Activated CD4-positive, alpha-beta T cell treated with anti-CD3 and anti-CD28 coated beads, Interleukin-2, amount 50 U/mL, for 1 hour (primary cell): ENCODE results near the gene SLC5A10.
A peak's percentile ranks its signal among the peaks of the same experiment; 100 is the strongest.
"Not testable (repeated sequence)": the region's sequence is repeated elsewhere in the genome, so short reads cannot be mapped to it uniquely, and the experiment has no call there.

ENCODE experiments used
- DNase-seq: peaks from one replicate; pipeline ENCODE4 v3.0.0-alpha.2; 2020

SLC5A10 gene

GRCh38 chr17:19021011-19021621 lies 69.2 kb downstream of the SLC5A10 start:
- not testable (repeated sequence) for DNase-seq

DNA sequence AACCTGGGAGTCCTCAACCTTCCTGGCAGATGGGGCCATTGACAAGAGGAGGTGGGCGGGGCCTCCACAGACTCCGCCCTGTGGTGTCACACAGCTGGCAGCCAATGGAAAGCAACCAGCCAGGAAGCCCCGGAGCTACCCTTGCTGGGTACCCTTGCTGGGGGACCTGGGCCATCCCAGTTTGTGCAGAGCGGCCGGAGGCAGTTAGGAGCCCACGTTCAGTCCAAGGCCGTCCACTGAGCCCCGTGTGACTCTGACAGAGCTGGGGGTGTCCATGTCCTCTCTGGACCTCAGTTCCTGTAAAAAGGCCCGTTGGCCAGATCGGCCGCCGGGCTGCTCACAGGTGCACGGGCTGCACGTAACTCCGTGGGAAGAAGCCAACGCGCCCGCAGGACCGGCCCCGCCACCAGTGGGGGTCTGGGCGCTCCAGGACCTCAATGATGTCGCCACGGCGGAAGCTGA lies 69.7 kb downstream of the SLC5A10 start:
- DNase-seq, result peak; percentile 37

- DNase-seq, result no peak
Measured at GRCh38 chr17:19022128-19022527, 70.2 kb downstream of the SLC5A10 start.

DNA sequence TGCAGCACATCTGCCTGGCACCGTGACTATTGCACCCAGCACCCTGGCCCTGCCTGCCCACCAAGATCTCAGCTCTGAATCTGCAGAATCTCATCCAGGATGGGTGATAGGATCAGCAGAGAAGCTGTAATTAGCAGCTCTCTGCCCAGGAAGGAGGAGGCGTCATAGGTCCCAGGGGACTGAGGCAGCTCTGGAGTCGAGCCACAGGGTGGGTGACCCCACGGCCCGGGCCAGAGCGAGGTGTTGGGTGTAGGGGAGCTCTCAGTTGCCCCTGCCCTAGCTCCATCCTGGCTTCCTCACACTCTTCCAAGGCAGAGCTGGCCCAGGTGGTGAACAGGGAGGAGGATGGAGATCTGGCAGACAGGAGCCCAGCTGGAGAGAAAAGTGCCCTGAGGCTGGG lies 70.8 kb downstream of the SLC5A10 start:
- DNase-seq, result no peak

DNA sequence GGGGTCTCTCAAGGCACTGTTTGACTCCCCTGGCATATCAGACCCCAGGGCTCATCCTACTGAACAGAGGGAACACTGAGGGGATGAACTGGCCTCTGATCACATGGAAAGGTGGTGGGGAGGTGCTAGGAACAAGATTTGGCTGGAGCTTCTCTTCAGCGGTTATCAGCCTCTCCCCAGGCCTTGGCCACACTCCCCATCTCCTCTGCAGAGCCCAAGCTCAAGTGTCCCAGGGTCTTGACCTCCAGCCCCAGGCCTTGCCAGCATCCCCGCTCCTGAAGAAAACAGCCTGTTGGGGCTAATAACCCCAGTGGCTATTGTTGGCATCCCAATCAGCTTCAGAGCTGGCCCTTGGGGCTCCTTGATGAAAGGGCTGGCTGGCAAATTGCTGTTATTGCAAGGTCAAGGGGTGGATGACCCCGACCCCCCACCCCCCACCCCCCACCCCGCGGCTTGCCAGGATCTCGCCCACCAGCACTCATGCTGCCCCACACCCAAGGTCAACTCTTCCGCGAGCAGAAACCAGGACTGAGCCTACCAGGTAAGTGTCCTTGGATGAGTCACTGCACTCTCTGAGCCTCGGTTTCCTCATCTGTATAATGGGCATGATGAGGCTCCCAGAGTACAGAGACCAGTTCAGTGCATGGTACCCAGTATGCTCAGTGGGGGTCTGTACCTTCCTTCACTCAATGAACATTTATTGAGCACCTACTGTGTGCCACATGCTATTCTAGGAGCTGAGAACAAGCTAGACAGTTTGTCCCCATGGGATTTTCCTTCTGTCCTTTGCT lies 71.4 kb downstream of the SLC5A10 start:
- no peak for DNase-seq

DNA sequence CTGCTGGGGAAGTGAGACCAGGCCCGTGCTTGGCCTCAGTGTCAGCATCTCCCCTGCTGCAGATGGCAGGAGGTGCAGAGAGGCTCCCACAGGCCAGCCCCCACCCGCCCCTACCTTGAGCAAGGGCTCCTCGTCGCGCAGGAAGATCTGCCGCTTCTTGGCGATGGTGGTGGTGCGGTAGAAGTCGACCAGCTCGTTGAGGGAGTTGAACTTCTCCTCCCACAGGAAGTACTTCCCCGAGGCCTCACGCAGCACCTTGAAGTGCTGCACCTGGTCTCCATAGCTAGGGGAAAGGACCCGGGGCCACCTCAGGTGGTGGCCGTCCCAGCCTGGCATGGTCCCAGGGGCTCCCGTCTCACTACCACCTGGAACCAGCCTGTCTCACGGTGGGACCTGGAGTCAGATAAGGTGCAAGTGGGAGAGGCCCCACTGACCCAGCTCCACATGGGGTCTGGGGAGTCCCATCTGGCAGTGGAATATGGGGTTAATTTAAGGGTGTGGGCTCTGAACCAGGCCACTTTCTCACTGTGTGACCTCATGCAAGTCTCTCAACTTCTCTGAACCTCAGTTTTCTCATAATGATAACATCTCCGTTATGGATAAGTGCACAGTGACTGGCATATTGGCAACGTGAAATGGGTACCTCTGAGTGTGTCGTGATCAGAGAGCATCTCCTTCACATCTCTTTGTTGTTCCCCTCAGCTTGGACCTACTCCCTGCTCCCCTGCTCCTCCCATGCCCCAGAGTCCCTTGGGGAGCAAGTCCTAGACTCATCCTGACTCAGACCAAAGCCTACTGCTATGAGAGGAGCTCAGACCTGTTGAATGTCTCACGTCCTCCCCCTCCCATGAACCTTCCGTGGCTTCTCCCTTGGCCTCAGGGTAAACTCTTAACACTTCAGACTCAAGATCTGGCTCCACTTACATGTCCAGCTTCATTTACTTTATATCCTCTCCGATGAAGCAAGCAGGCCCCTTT lies 72.4 kb downstream of the SLC5A10 start:
- no peak for DNase-seq

DNA sequence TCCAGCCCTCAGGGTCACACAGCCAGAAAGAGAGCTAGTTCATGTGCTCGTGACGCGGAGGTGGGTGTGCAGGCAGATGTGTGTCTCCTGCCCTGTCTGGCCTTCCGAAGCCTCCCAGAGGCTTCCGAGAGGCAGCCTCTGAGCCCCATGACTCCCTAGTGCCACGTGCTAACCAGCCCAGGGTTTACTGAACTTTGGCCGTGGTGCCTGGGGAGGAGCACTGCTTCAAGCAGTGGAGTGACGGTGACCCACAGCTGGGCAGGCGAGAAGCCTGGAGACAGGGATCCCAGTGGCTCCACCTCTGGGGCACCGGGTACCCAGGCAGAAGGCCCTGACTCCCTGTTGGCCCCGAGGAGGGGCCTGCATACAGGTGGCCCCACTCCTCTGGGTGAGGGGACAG lies 76.7 kb downstream of the SLC5A10 start:
- DNase-seq, result not testable (repeated sequence)

- DNase-seq, result not testable (repeated sequence)
Measured at GRCh38 chr17:19029740-19030139, 77.8 kb downstream of the SLC5A10 start.

GRCh38 chr17:19030771-19031449 lies 78.9 kb downstream of the SLC5A10 start:
- not testable (repeated sequence) for DNase-seq

DNA sequence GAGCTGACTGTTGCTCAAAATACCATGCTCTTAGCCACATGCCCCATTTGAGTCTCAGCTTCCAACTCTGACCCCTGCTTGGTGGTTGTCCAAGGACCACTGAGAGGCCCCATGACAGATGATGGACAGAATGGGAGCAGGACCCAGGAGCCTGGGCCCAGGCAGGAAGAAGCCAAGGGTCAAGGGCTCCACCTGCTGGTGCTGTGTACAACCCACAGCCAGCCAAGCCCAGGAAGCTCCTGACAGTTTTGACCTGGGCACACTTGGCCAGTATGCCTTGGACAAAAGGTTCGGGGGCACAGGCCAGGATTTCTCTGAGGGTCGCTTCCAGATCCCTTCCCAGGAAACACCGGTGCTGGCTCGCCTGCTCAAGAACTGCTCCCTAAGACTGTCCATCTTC lies 79.8 kb downstream of the SLC5A10 start:
- DNase-seq, result peak; percentile 32

GRCh38 chr17:19032377-19032988 lies 80.5 kb downstream of the SLC5A10 start:
- DNase-seq, result not testable (repeated sequence)

DNA sequence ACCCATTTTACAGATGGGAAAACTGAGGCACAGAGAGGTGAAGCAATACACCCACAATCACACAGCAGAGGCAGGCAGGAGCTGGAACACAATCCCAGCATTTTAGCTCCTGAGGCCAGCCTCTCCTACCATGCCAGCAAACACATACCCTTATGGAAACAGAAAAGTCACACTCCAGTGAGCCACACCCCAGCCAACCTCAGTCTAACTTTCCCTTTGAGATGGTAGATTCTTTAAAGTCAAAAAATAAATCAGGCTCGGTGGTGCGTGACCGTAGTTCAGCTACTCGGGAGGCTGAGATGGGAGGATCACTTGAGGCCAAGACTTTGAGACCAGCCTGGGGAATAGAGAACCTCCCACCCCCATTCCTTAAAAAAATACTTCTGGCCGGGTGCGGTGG lies 84.2 kb downstream of the SLC5A10 start:
- DNase-seq, result not testable (repeated sequence)

DNA sequence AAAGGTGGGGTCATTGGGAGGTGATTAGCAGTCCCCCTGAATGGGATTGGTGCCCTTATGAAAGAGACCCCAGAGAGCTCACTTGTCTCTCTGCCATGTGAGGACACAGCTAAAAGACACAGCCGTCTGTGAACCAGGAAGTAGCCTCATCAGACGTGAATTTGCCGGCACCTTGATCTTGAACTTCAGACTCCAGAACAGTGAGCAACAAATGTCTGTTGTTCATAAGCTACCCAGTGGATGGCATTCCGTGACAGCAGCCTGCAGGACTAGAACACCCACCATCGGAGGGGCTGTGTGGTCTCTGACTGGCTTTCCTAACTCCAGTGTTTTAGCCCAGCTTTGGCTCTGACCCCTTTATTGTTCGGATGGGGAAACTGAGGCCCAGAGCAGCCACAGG lies 85.6 kb downstream of the SLC5A10 start:
- not testable (repeated sequence) for DNase-seq

DNA sequence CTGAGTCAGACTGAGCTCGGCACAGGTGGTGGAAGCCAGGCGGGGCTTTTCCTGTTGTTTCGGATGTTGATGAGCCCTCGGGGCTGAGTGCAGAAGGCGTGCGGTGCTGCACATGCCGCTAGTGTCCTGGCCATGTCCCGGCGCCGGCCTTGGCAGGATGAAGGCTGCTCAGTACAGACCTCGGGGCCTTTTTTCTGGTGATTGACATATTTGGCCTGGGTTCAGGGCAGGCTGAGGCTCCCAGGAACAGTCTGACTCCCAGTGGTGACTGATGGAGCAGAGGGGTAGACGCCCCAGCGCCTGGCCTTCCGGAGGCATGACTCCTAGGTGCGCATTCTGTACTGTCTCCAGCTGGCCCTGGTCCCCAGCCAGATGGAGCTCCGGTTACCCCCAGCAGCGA lies 86.0 kb downstream of the SLC5A10 start:
- DNase-seq, result not testable (repeated sequence)

DNA sequence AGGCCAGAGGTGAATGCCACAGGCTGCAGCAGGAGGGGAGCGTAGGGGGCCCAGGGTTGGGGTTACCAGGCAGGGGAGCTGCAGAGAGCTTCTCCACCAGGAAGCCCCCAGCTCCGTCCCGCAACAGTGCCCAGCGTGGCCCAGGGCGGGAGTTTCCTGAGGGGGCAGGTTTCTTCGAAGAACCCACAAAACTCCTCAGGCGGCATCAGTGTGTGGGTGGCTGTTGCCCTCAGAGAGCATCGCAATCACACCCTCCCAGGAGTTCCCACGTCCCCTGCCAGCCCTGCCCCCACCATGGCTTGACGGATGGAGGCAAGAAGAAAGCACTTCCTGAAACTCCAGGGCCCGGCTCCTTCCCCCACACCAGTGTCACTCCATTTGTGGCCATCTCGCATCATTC lies 86.8 kb downstream of the SLC5A10 start:
- not testable (repeated sequence) for DNase-seq

DNA sequence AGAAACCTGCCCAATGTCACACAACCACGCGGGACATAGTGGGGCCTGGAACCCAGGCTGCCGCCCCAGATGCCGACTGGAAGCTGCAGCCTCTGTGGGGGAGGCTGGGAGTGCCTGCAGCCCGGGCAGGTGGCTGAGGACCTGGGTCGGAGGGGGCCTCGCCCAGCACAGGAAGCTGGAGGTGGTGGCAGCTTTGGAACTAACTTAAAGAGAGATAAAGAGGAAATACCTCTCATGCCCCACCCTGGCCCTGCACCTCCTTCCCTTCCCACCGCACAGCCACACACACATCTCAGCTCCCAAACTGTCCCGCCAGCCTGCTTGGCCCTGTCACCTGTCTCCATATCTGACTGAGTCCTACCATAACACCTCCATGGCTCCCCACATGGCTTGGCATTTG lies 88.4 kb downstream of the SLC5A10 start:
- DNase-seq, result not testable (repeated sequence)

DNA sequence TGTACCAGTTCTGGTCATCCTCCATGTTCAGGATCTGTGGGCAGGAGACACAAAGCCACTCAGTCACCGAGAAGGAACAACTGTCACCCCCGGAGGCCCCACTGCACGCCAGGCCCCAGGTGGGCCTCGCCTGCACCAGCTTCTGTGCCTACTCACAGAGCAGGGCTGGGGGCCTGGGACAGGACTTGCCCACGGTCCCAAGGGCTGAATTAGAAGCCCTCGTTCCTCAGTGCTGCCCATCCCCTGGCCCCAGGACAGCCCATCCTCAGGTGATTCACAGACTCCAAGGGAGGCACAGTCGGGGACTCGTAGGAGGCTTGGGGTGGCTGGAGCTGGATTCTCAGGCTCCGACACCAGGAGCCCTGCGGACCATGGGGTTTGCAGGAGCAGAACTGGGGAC lies 89.9 kb downstream of the SLC5A10 start:
- not testable (repeated sequence) for DNase-seq

GRCh38 chr17:19042369-19042768 lies 90.4 kb downstream of the SLC5A10 start:
- not testable (repeated sequence) for DNase-seq

- not testable (repeated sequence) for DNase-seq
Measured at GRCh38 chr17:19043032-19043431, 91.1 kb downstream of the SLC5A10 start.

GRCh38 chr17:19044643-19045042 lies 92.7 kb downstream of the SLC5A10 start:
- not testable (repeated sequence) for DNase-seq

GRCh38 chr17:19046782-19047375 lies 94.9 kb downstream of the SLC5A10 start, which contains the start of gene GRAP:
Gene GRAP (minus strand): TSS chr17:19046957. CDS start chr17:19046926, 31 bp downstream.
- not testable (repeated sequence) for DNase-seq
